Stimulated activated naive B cell treated with anti-CD40 and anti-IgM and Interleukin-4, amounts not matched to agents 10 μg/mL and 1 μg/mL and 100 μg/mL, for 72 hours (primary cell): Measurements from ENCODE around the gene LCMT1.
A peak's percentile ranks its signal among the peaks of the same experiment; 100 is the strongest.
"Not testable (repeated sequence)": the region's sequence is repeated elsewhere in the genome, so short reads cannot be mapped to it uniquely, and the experiment has no call there.

Experiments used
- ATAC-seq, 2 donors: fragments of 150-1000 bp; cut with Tn5 transposase; replicated peaks; 2 replicates each; pipeline ENCODE4 v1.10.0; 2021; ENCODE audit warnings: moderate library complexity in 1 of 2
- DNase-seq: peaks from one replicate; pipeline ENCODE4 v3.0.0; 2021
- H3K27ac Mint-ChIP-seq: one replicate; pipeline ENCODE4 v1.8.0; 2022; ENCODE audit warnings: mild to moderate bottlenecking, mixed read lengths
- H3K27me3 Mint-ChIP-seq, 2 donors: one replicate each; pipeline ENCODE4 v1.8.0; 2022; ENCODE audit warnings: mixed read lengths in 2 of 2
- H3K36me3 Mint-ChIP-seq, 2 donors: one replicate each; pipeline ENCODE4 v1.8.0; 2022; ENCODE audit warnings: mixed read lengths in 2 of 2, mild to moderate bottlenecking in 1 of 2
- H3K4me1 Mint-ChIP-seq, 2 donors: one replicate each; pipeline ENCODE4 v1.8.0; 2022; ENCODE audit warnings: mixed read lengths in 2 of 2, mild to moderate bottlenecking in 1 of 2
- H3K4me3 Mint-ChIP-seq, 2 donors: one replicate each; pipeline ENCODE4 v1.8.0; 2022; ENCODE audit warnings: mild to moderate bottlenecking in 2 of 2, mixed read lengths in 2 of 2, moderate library complexity in 1 of 2
- H3K9me3 Mint-ChIP-seq, 2 donors: one replicate each; pipeline ENCODE4 v1.8.0; 2022; ENCODE audit warnings: mixed read lengths in 2 of 2, mild to moderate bottlenecking in 1 of 2

The LCMT1 gene

DNA sequence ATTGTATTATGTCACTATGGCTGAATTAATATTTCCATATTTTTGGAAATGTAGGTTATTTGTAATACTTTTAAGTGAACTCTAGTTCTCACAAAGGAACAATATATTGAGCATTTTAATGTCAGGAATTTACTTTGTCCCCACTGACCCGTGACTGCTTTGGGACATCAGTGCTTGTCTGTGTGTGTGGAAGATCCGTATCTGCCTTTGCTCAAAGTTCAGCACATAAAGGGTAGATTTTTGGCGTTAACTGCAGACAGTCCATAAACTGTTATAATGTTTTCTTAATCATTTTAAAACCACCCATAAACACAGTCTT lies 65.9 kb downstream of the LCMT1 start:
- no peaks in the 10 kb centered on the region for H3K27me3 Mint-ChIP-seq
- peaks cover 29 to 30% of the 10 kb centered on the region in 2 donors for H3K36me3 Mint-ChIP-seq
- H3K4me1 Mint-ChIP-seq = no peaks in the 10 kb centered on the region
- H3K27ac Mint-ChIP-seq = no peak overlapping the region
- H3K4me3 Mint-ChIP-seq = no peak overlapping the region
- H3K9me3 Mint-ChIP-seq = no peaks in the 10 kb centered on the region
- DNase-seq = no peak
- no peak for ATAC-seq

- Mint-ChIP-seq H3K27ac (peak overlapping the region; percentile 26), H3K4me1 (no peaks in the 10 kb centered on the region), H3K36me3 (peaks cover 23 to 24% of the 10 kb centered on the region in 2 donors), H3K9me3 (no peaks in the 10 kb centered on the region), H3K4me3 (no peak overlapping the region), H3K27me3 (no peaks in the 10 kb centered on the region)
- ATAC-seq (no peak), DNase-seq (no peak)
Measured at GRCh38 chr16:25177831-25178688, 66.5 kb downstream of the LCMT1 start.

DNA sequence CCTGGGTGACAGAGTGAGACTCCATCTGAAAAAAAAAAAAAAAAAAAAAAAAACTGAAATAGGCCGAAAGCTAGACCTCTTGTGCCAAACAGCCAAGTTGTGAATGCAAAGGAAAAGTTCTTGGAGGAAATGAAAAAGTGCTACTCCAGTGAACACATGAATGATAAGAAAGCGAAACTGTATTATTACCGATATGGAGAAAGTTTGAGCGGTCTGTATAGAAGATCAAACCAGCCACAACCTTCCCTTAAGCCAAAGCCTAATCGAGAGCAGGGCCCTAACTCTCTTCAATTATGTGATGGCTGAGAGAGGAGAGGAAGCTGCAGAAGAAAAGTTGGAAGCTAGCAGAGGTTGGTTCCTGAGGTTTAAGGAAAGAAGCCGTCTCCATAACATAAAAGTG lies 69.7 kb downstream of the LCMT1 start:
- not testable (repeated sequence) for H3K4me1 Mint-ChIP-seq, H3K27me3 Mint-ChIP-seq, H3K9me3 Mint-ChIP-seq, H3K27ac Mint-ChIP-seq, DNase-seq, H3K4me3 Mint-ChIP-seq, ATAC-seq
- peaks cover 17 to 21% of the 10 kb centered on the region in 2 donors for H3K36me3 Mint-ChIP-seq

- Mint-ChIP-seq H3K9me3 (no peaks in the 10 kb centered on the region), H3K4me1 (no peaks in the 10 kb centered on the region), H3K27ac (no peak overlapping the region), H3K27me3 (no peaks in the 10 kb centered on the region), H3K4me3 (no peak overlapping the region), H3K36me3 (peaks cover 9 to 10% of the 10 kb centered on the region in 2 donors)
- DNase-seq (no peak), ATAC-seq (no peak)
Measured at GRCh38 chr16:25184771-25185170, 73.2 kb downstream of the LCMT1 start.

DNA sequence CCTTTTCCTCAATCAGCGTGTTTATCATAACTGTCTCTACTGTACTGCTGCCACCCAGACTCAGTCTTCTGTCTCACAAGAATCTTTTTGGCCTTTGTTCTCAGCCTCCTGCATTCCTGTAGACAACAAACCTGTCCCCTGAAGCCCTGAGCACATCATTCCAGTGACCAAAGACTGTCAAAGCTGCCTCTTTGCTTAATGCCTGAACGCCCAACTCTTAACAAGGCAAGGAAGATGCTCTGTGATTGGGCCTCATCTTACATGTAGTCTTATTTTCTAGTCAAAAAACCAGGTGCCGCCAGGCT lies 75.9 kb downstream of the LCMT1 start:
- Mint-ChIP-seq H3K9me3 (no peaks in the 10 kb centered on the region), H3K36me3 (peaks cover 4 to 5% of the 10 kb centered on the region in 2 donors), H3K27ac (no peak overlapping the region), H3K27me3 (no peaks in the 10 kb centered on the region), H3K4me1 (no peaks in the 10 kb centered on the region), H3K4me3 (no peak overlapping the region)
- DNase-seq (no peak), ATAC-seq (no peak)

- Mint-ChIP-seq H3K36me3 (peaks cover 4 to 5% of the 10 kb centered on the region in 2 donors), H3K4me1 (no peaks in the 10 kb centered on the region), H3K27me3 (no peaks in the 10 kb centered on the region), H3K4me3 (no peak overlapping the region), H3K9me3 (no peaks in the 10 kb centered on the region), H3K27ac (no peak overlapping the region)
- DNase-seq (no peak), ATAC-seq (no peak)
Measured at GRCh38 chr16:25189305-25189704, 77.8 kb downstream of the LCMT1 start.

- H3K9me3 Mint-ChIP-seq = no peaks in the 10 kb centered on the region
- peaks cover 4 to 5% of the 10 kb centered on the region in 2 donors for H3K36me3 Mint-ChIP-seq
- no peaks in the 10 kb centered on the region for H3K27me3 Mint-ChIP-seq
- DNase-seq = no peak
- no peak overlapping the region for H3K4me3 Mint-ChIP-seq
- no peak for ATAC-seq
- H3K4me1 Mint-ChIP-seq = no peaks in the 10 kb centered on the region
- H3K27ac Mint-ChIP-seq = no peak overlapping the region
Measured at GRCh38 chr16:25192096-25192495, 80.6 kb downstream of the LCMT1 start.

- H3K4me3 Mint-ChIP-seq = no peak overlapping the region
- H3K36me3 Mint-ChIP-seq = no peaks in the 10 kb centered on the region
- no peaks in the 10 kb centered on the region for H3K4me1 Mint-ChIP-seq
- H3K9me3 Mint-ChIP-seq = no peaks in the 10 kb centered on the region
- H3K27ac Mint-ChIP-seq = no peak overlapping the region
- no peak for ATAC-seq
- no peaks in the 10 kb centered on the region for H3K27me3 Mint-ChIP-seq
- DNase-seq = no peak
Measured at GRCh38 chr16:25194273-25194878, 82.8 kb downstream of the LCMT1 start.

- no peak for DNase-seq
- Mint-ChIP-seq H3K9me3 (no peaks in the 10 kb centered on the region), H3K36me3 (no peaks in the 10 kb centered on the region), H3K4me1 (no peaks in the 10 kb centered on the region), H3K4me3 (no peak overlapping the region), H3K27ac (no peak overlapping the region), H3K27me3 (peaks cover 0 to 11% of the 10 kb centered on the region in 2 donors)
- no peak for ATAC-seq
Measured at GRCh38 chr16:25198021-25198420, 86.5 kb downstream of the LCMT1 start.

DNA sequence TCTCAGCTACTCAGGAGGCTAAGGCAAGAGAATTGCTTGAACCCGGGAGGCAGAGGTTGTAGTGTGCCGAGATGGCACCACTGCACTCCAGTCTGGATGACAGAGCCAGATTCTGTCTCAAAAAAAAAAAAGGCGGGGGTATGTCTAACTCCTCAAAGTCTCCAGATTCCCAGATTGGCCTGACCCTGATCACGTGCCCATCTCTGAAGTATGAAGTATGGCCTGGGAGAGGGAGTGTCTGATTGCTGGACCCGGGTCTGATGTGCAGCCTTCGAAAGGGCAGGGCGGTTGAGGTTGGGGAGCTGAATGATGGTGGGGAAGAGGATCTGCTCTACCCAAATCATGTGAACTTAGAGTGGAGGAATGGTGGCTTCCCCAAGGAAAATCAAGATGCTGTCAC lies 87.9 kb downstream of the LCMT1 start:
- H3K4me1 Mint-ChIP-seq = no peaks in the 10 kb centered on the region
- no peak overlapping the region for H3K27ac Mint-ChIP-seq
- no peaks in the 10 kb centered on the region for H3K9me3 Mint-ChIP-seq
- H3K4me3 Mint-ChIP-seq = no peak overlapping the region
- no peak for DNase-seq
- H3K36me3 Mint-ChIP-seq = no peaks in the 10 kb centered on the region
- H3K27me3 Mint-ChIP-seq = peaks cover 0 to 11% of the 10 kb centered on the region in 2 donors
- no peak for ATAC-seq

DNA sequence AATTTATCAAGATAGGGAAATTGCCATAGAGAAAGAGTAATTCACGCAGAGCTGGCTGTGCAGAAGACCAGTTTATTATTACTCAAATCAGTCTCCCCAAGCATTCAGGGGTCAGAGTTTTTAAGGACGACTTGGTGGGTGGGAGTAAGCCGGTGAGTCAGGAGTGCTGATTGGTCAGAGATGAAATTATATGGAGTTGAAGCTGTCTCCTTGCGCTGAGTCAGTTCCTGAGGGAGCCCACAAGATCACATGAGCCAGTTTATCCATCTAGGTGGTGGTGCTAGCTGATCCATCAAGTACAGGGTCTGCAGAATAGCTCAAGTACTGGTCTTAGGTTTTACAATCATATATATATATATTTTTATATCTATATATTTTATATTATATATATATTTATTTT lies 99.2 kb downstream of the LCMT1 start:
- no peaks in the 10 kb centered on the region for H3K4me1 Mint-ChIP-seq
- H3K27me3 Mint-ChIP-seq = peaks cover 0 to 5% of the 10 kb centered on the region in 2 donors
- no peak for DNase-seq
- no peaks in the 10 kb centered on the region for H3K36me3 Mint-ChIP-seq
- ATAC-seq = no peak
- no peak overlapping the region for H3K4me3 Mint-ChIP-seq
- no peaks in the 10 kb centered on the region for H3K9me3 Mint-ChIP-seq
- no peak overlapping the region for H3K27ac Mint-ChIP-seq

DNA sequence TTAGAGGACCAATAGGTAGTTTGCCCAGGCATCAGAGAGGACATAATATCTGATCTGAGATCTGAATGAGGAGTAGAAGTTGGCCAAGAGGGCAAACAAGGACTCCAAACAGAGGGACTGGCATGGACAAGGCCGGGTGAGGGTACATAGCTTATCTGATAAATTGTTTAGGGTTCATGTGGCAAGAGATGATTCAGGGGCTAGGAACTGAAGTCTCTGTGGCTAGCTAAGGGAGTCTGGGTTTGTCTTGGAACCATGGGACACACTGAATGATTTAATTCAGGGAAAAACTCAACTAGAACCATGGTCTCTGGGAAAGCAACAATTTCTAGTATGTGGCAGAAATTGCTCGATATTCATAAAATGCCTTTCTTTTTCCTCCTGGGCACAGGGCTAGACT lies 101.1 kb downstream of the LCMT1 start:
- H3K27ac Mint-ChIP-seq = no peak overlapping the region
- no peaks in the 10 kb centered on the region for H3K36me3 Mint-ChIP-seq
- no peaks in the 10 kb centered on the region for H3K9me3 Mint-ChIP-seq
- no peak overlapping the region for H3K4me3 Mint-ChIP-seq
- ATAC-seq (no peak), DNase-seq (no peak)
- no peaks in the 10 kb centered on the region for H3K4me1 Mint-ChIP-seq
- H3K27me3 Mint-ChIP-seq = peaks cover 4 to 13% of the 10 kb centered on the region in 2 donors

DNA sequence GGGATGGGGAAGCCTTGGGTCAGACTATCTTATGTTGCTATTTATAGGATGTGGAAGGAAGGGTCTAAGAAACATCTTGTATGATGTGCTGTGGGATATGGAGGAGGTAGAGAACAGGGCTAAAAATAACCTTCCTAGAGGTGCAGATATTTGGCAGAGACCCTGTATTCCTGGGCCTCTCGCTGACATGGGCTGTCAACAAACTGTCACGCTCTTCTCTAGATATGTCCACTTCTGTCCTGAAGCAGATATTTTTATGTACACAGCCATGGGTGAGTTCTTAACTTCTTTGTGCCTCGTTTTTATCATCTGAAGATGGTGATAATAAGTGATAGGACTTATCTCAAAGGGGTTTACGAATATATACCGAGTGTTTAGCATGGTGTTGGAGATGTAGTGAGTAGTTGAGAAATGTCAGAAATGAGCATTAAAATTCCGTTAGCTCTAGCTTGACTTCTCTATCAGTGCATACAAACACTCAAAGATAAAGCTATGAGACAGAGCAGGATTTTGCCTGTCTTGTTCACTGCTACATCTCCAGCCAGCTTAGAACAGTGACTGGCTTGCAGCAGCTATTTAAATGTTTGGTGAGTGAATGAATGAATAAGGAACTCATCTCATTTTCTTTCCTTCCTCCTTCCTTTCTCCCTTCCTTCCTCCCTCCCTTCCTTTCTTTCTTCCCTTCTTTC lies 102.3 kb downstream of the LCMT1 start:
- H3K4me1 Mint-ChIP-seq = no peaks in the 10 kb centered on the region
- no peaks in the 10 kb centered on the region for H3K36me3 Mint-ChIP-seq
- no peak overlapping the region for H3K4me3 Mint-ChIP-seq
- DNase-seq (no peak), ATAC-seq (no peak)
- no peak overlapping the region for H3K27ac Mint-ChIP-seq
- H3K9me3 Mint-ChIP-seq = no peaks in the 10 kb centered on the region
- peaks cover 4 to 19% of the 10 kb centered on the region in 2 donors for H3K27me3 Mint-ChIP-seq

DNA sequence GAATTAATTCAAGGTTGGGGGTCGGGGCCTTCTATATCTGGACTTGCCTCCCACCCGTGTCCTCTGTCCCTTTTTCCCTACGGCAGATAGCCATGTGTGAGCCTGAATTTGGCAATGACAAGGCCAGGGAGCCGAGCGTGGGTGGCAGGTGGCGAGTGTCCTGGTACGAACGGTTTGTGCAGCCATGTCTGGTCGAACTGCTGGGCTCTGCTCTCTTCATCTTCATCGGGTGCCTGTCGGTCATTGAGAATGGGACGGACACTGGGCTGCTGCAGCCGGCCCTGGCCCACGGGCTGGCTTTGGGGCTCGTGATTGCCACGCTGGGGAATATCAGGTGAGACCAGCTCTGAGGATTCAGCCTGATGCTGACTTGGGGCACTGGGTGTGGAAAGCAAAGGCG lies 105.6 kb downstream of the LCMT1 start:
- Mint-ChIP-seq H3K27ac (no peak overlapping the region), H3K4me3 (no peak overlapping the region), H3K27me3 (peaks cover 4 to 19% of the 10 kb centered on the region in 2 donors), H3K4me1 (no peaks in the 10 kb centered on the region), H3K36me3 (no peaks in the 10 kb centered on the region), H3K9me3 (no peaks in the 10 kb centered on the region)
- DNase-seq (no peak), ATAC-seq (no peak)

DNA sequence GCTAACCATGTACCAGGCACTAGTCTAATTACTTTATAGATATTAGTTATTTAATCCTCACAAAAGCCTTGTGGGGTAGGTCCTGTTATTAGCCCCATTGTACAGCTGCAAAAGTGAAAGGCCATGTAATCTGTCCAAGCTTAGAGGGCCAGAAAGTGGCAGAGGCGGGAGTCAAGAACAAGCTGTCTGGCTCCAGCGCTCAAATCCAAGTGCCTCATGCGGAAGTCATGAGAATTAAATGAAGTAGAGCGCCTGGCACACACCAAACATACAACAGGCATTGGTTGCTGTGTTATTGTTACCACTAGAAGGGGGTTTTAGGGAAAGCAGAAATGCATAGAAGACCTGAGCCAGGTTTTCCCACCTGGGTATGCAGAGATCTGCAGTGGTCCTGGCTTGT lies 106.4 kb downstream of the LCMT1 start:
- H3K27me3 Mint-ChIP-seq = peaks cover 4 to 19% of the 10 kb centered on the region in 2 donors
- H3K4me1 Mint-ChIP-seq = no peaks in the 10 kb centered on the region
- no peaks in the 10 kb centered on the region for H3K9me3 Mint-ChIP-seq
- H3K36me3 Mint-ChIP-seq = no peaks in the 10 kb centered on the region
- DNase-seq (no peak), ATAC-seq (no peak)
- H3K4me3 Mint-ChIP-seq = no peak overlapping the region
- H3K27ac Mint-ChIP-seq = no peak overlapping the region
